IgD-negative memory B cell (primary cell): Measurements from ENCODE around the gene ARSG. TPM values are rescaled to one million over a fixed set of nuclear protein-coding genes. Genes with fewer than 3 reads are reported as not detected.

Experiments used
- H3K27ac Mint-ChIP-seq, 3 donors: one replicate each; pipeline ENCODE4 v1.8.0; 2020 to 2022; ENCODE audit warnings: mild to moderate bottlenecking in 3 of 3, mixed read lengths in 3 of 3, moderate library complexity in 1 of 3
- H3K27me3 Mint-ChIP-seq: one replicate; pipeline ENCODE4 v1.8.0; 2021; ENCODE audit warnings: mixed read lengths
- H3K36me3 Mint-ChIP-seq: one replicate; pipeline ENCODE4 v1.8.0; 2020; ENCODE audit warnings: mild to moderate bottlenecking, mixed read lengths
- H3K4me1 Mint-ChIP-seq, 3 donors: one replicate each; pipeline ENCODE4 v1.8.0; 2020 to 2022; ENCODE audit warnings: mixed read lengths in 3 of 3, mild to moderate bottlenecking in 1 of 3
- H3K4me3 Mint-ChIP-seq, 4 donors: one replicate each; pipeline ENCODE4 v1.8.0; 2020 to 2022; ENCODE audit warnings: mild to moderate bottlenecking in 4 of 4, mixed read lengths in 4 of 4, moderate library complexity in 3 of 4
- H3K9me3 Mint-ChIP-seq, 3 donors: one replicate each; pipeline ENCODE4 v1.8.0; 2020 to 2021; ENCODE audit warnings: mixed read lengths in 3 of 3, mild to moderate bottlenecking in 1 of 3
- polyA plus RNA-seq: library from polyadenylated mRNA; unstranded; fragments of 300-500 nt; fragmentation: Illumina TruSeq; gene quantifications from one replicate; pipeline ENCODE4 v1.2.3, GENCODE V29; 2021

The ARSG gene
- polyA plus RNA-seq, 1 donor from 2014 or later, result 10.6 TPM

DNA sequence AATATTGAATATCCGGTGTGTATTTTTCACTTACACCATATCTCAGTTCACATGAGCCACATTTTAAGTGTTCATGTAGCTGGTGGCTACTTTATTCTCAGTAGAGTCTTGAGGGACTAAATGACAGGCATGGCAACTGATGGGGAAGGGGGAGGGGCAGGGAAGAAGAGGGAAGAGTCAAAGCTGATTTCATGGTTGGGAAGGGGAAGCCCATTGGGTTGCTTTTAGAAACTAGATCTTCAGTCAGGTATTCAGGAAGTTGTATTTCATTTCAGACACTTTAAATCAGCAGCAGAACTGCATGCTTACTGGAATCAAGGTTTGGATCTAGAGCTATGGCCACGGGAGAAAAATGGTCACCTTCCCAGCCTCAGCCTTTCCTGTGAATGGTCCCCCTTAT is 168.9 kb downstream of the ARSG start:
- Mint-ChIP-seq H3K27ac (peak overlapping the region in 1 of 3 donors; percentile 74), H3K36me3 (no peaks in the 10 kb centered on the region), H3K9me3 (no peaks in the 10 kb centered on the region), H3K4me1 (peaks cover 13 to 24% (median 19%) of the 10 kb centered on the region in 3 donors), H3K27me3 (no peaks in the 10 kb centered on the region), H3K4me3 (no peak overlapping the region)

DNA sequence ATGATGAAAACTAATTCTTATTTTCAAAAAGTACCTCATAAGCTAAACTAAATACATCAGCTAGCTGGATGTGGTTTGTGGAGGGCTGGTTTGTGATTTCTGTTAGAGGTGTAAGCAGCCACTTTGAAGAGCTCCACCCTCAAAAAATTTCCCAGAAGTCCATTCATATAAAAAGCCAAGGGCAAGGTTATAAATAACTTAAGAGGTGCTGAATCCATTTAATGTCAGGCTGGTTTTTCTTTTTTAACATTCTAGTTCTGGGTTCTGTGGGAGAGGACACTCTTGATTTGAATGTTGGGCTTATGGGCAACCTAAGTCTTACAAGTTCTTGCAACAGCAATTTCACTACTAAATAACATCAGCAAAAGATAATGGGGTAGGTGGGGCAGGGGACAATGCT is 169.4 kb downstream of the ARSG start:
- peaks cover 13 to 24% (median 19%) of the 10 kb centered on the region in 3 donors for H3K4me1 Mint-ChIP-seq
- no peak overlapping the region for H3K4me3 Mint-ChIP-seq
- no peaks in the 10 kb centered on the region for H3K36me3 Mint-ChIP-seq
- no peaks in the 10 kb centered on the region for H3K9me3 Mint-ChIP-seq
- no peaks in the 10 kb centered on the region for H3K27me3 Mint-ChIP-seq
- H3K27ac Mint-ChIP-seq, result peak overlapping the region in 1 of 3 donors; percentile 74

DNA sequence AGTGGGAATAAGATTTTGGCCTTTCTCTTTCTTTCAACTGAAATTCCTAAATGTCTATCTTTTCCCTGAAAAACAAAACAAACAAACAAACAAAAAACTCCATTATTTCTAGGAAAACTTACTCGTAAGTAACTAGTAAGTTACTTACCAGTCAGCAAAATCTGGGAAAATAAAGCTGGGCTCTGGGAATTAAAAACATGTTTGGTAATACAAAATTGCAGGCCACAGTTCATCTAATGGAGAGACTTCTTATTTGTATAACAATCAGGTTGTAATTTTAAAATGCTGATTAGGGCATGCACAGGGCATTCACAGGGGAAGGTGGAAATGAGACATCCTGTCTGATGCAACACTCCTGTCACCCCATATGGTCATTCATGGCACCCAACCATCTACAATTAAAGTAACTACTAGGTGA is 169.8 kb downstream of the ARSG start:
- Mint-ChIP-seq H3K4me3 (no peak overlapping the region), H3K4me1 (peaks cover 12 to 24% (median 21%) of the 10 kb centered on the region in 3 donors)

DNA sequence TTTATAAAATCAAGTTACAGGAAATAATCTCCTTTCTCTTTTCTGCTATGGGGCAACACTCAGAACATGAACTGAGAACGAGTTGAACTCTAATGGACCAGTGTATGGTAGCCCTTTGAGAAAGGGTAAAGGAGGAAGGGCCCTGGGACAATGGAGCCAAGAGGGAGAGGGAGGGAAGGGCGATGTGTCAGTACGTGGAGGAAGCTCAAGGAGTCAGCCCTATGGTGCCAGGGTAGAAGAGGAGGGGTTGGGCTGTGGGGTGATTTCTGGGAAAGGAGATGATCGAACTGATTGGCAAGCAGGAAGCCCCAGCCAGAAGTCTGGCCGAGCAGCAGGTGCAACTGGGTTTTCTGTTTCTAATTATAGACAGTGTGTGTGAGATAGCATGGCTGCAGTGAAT is 170.3 kb downstream of the ARSG start:
- Mint-ChIP-seq H3K27me3 (no peaks in the 10 kb centered on the region), H3K4me1 (peaks cover 13 to 20% (median 20%) of the 10 kb centered on the region in 3 donors), H3K9me3 (no peaks in the 10 kb centered on the region), H3K36me3 (no peaks in the 10 kb centered on the region), H3K27ac (peak overlapping the region in 1 of 3 donors; percentile 90), H3K4me3 (peak overlapping the region in 1 of 4 donors; percentile 41)

More for the DNA sequence above, 169.8 kb downstream of the ARSG start:
- Mint-ChIP-seq H3K9me3 (no peaks in the 10 kb centered on the region), H3K36me3 (no peaks in the 10 kb centered on the region), H3K27me3 (no peaks in the 10 kb centered on the region), H3K27ac (peak overlapping the region in 1 of 3 donors; percentile 90)

DNA sequence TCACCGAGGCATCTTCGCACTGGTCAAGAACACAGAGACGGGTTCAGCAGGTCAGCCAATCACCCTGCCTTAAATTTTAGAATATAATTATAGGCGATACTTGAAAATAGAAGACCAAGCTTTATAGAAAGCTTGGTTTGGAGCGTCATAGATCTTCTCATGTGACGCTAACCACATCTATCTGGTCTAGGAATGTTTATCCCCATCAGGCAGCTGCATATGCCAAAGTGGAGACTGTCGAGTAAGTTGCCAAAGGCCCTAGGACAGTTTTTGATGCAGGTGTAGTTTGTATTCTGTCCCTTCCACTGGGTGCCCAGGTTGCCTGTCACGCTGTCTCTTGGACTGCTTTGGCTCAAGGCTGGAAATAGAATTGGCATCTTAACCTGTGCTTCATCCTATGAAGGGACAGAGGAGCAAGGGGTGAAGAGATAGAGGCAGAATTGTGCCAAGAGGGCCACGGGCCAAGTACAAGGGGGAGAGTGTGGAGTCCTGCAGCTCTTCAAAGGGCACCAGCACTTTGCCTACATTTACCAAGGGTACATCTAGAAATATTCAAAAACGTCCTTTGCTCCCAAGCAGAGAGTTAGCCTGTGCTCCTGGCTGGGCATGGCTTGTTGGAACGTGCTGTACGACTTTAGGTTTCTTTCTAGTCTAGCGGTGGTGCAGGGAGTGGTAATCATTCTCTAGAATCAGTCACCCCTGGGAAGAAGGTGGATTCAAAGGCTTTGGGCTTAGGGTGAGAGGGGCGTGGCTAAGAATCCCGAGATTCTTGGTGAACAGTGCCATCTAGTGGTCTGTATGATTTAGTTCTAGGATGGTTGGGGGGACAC is 171.3 kb downstream of the ARSG start:
- Mint-ChIP-seq H3K27me3 (no peaks in the 10 kb centered on the region), H3K36me3 (no peaks in the 10 kb centered on the region), H3K4me3 (peak overlapping the region in 2 of 4 donors; percentile 2 to 34), H3K27ac (no peak overlapping the region), H3K4me1 (peaks cover 13 to 20% (median 17%) of the 10 kb centered on the region in 3 donors), H3K9me3 (no peaks in the 10 kb centered on the region)

DNA sequence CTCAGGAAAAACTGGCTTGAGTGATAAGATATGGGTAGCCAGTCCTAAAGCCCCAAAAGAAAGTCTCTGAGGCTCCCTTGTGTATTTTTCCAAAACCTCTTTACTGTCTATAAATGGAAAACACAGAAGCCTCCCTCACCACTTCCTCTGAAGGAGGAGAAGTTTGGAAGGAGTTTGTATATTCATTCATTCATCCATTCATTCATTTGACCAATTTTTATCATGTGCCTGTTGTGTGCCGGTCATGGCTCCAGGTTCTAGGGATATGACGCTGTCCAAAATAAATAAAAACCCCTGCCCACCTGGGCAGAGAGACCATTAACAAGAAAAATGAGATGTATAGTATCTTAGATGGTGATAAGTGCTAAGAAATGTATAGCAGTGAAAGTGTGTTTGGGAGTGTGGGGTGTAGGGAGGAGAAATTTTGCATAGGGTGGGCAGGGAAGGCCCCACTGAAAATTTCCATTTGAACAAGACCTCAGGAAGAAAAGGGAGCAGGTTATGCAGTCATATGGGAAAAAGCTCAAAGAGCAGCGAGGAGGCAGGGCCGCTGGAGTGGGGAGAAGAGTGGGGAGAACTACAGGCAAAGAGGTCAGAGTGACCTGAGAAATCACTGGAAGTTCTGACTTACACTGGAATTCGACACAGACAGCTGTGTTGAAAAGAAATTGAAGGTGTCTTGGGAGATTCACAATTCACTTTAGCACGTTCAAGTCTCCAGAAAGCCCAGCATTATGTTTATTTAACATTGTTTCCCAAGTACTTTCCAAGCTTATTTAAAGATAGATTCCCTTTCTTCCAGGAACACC is 172.1 kb downstream of the ARSG start:
- Mint-ChIP-seq H3K27ac (no peak overlapping the region), H3K4me3 (peak overlapping the region in 1 of 4 donors; percentile 2)

DNA sequence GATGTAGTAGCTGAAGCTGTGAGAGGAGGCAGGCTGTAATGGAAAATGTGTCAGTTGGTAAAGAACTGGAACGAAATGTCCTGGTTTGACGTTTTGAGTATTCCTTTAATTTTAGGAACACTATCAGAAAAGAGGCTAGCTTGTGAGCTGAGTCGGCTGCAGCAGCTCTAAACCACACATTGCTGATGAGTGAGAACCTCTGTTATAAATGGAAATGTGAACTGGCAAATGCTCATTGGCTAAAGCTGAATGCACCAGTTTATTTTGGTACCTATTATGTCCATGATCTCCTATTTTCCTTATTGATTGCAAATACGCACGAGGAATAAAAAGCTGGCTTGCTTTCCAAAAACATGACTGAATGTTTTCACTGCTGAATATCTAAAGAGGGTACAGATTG is 177.0 kb downstream of the ARSG start:
- no peaks in the 10 kb centered on the region for H3K9me3 Mint-ChIP-seq
- no peak overlapping the region for H3K27ac Mint-ChIP-seq
- peaks cover 9% of the 10 kb centered on the region for H3K27me3 Mint-ChIP-seq
- no peaks in the 10 kb centered on the region for H3K36me3 Mint-ChIP-seq
- H3K4me1 Mint-ChIP-seq, result peaks cover 2 to 4% (median 3%) of the 10 kb centered on the region in 3 donors
- no peak overlapping the region for H3K4me3 Mint-ChIP-seq

More for the DNA sequence above, 172.1 kb downstream of the ARSG start:
- Mint-ChIP-seq H3K36me3 (no peaks in the 10 kb centered on the region), H3K4me1 (peaks cover 6 to 13% (median 12%) of the 10 kb centered on the region in 3 donors), H3K27me3 (peaks cover 3% of the 10 kb centered on the region), H3K9me3 (no peaks in the 10 kb centered on the region)

DNA sequence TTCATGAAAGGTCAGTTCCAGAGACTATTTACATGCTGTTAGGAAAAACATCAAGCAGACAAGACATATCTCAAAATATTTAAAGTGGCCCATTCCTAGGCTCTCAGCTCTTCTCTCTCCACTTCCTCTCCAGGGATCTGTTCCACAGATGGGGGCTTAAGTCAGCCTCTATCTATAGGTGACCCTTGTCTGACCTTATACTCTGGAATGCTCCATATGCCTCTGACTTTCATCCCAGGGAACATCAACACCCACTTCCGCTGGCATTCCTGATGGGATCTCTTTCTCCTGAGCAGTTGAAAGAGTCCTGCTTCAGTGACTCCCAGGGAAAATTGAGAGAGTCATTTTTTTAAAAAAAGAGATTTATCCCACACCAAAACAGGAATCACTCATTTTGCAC is 177.5 kb downstream of the ARSG start:
- H3K4me3 Mint-ChIP-seq, result no peak overlapping the region
- no peaks in the 10 kb centered on the region for H3K9me3 Mint-ChIP-seq
- H3K36me3 Mint-ChIP-seq, result no peaks in the 10 kb centered on the region
- H3K27me3 Mint-ChIP-seq, result peaks cover 9% of the 10 kb centered on the region
- peaks cover 2 to 4% (median 3%) of the 10 kb centered on the region in 3 donors for H3K4me1 Mint-ChIP-seq
- H3K27ac Mint-ChIP-seq, result no peak overlapping the region

Other genes with a start within 250 kb of the ARSG start
- gene AMZ2, start 43.5 kb upstream of the ARSG start, polyA plus RNA-seq, result 80.0 TPM
- 0.33 TPM for gene SLC16A6, start 368 bp upstream of the ARSG start, polyA plus RNA-seq
- gene WIPI1, start 166.0 kb downstream of the ARSG start, polyA plus RNA-seq, result 6.7 TPM
- 175 TPM for gene PRKAR1A, start 220.9 kb downstream of the ARSG start, polyA plus RNA-seq